Activated naive CD4-positive, alpha-beta T cell treated with anti-CD3 and anti-CD28 coated beads, Interleukin-2, amount 10 ng/mL, durations not matched to agents 7 days and 5 days (primary cell): ENCODE measurements around the gene TTLL12.
"Not testable (repeated sequence)": the region's sequence is repeated elsewhere in the genome, so short reads cannot be mapped to it uniquely, and the experiment has no call there.

Experiments
- CTCF ChIA-PET: fragments of 350-600 bp; sonication (Branson Sonifier 250); formaldehyde crosslinking; loops from one replicate; lab custom pipeline; 2021; ENCODE audit warnings: antibody characterized with exemption; lab: Charles Lee
- DNase-seq: peaks from one replicate; pipeline ENCODE4 v3.0.0-alpha.2; 2020
- H3K27ac Mint-ChIP-seq: one replicate; pipeline ENCODE4 v1.8.0; 2021; ENCODE audit warnings: mild to moderate bottlenecking, moderate library complexity, mixed read lengths
- H3K27me3 Mint-ChIP-seq: one replicate; pipeline ENCODE4 v1.8.0; 2021; ENCODE audit warnings: mild to moderate bottlenecking, mixed read lengths
- H3K36me3 Mint-ChIP-seq: one replicate; pipeline ENCODE4 v1.8.0; 2021; ENCODE audit warnings: mixed read lengths
- H3K4me1 Mint-ChIP-seq: one replicate; pipeline ENCODE4 v1.8.0; 2021; ENCODE audit warnings: mixed read lengths
- H3K4me3 Mint-ChIP-seq: one replicate; pipeline ENCODE4 v1.8.0; 2021; ENCODE audit warnings: mild to moderate bottlenecking, moderate library complexity, mixed read lengths
- H3K9me3 Mint-ChIP-seq: one replicate; pipeline ENCODE4 v1.8.0; 2021; ENCODE audit warnings: mixed read lengths

Gene TTLL12

DNA sequence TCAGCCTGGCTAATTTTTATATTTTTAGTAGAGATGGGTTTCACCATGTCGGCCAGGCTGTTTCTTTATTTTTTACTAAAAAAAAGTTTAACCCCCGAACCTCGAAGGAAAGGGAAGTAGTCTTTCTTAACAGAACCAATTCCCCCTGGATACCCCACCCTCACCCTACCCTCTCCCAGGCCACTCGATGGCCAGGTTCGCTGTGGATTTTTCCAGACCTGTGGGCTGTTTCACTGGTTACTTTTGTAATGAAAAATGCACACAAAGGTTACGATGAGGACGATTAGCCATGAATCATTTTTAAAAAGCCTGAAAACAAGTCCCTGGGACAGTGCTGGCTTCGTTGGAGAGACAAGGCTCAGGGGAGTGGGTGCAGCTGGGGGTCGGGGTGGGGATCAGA is 33.0 kb downstream of the TTLL12 start:
- no peak for DNase-seq
- no peak overlapping the region for H3K4me3 Mint-ChIP-seq
- CTCF ChIA-PET = no interaction called here
- H3K36me3 Mint-ChIP-seq = peaks cover 2% of the 10 kb centered on the region
- H3K27me3 Mint-ChIP-seq = no peaks in the 10 kb centered on the region
- H3K27ac Mint-ChIP-seq = no peak overlapping the region
- peaks cover 25% of the 10 kb centered on the region for H3K4me1 Mint-ChIP-seq
- H3K9me3 Mint-ChIP-seq = no peaks in the 10 kb centered on the region

GRCh38 chr22:43152357-43153071 is 34.4 kb downstream of the TTLL12 start:
- Mint-ChIP-seq H3K9me3 (no peaks in the 10 kb centered on the region), H3K4me1 (peaks cover 37% of the 10 kb centered on the region), H3K27ac (peak overlapping the region; percentile 86), H3K36me3 (peaks cover 2% of the 10 kb centered on the region), H3K4me3 (peak overlapping the region; percentile 88), H3K27me3 (no peaks in the 10 kb centered on the region)
- peak; percentile 77 for DNase-seq
- CTCF ChIA-PET = no interaction called here

GRCh38 chr22:43152003-43152356 is 35.0 kb downstream of the TTLL12 start:
- CTCF ChIA-PET = no interaction called here
- Mint-ChIP-seq H3K4me1 (peaks cover 42% of the 10 kb centered on the region), H3K9me3 (no peaks in the 10 kb centered on the region), H3K27ac (peak overlapping the region; percentile 86), H3K27me3 (no peaks in the 10 kb centered on the region), H3K4me3 (peak overlapping the region; percentile 88), H3K36me3 (peaks cover 2% of the 10 kb centered on the region)
- no peak for DNase-seq

DNA sequence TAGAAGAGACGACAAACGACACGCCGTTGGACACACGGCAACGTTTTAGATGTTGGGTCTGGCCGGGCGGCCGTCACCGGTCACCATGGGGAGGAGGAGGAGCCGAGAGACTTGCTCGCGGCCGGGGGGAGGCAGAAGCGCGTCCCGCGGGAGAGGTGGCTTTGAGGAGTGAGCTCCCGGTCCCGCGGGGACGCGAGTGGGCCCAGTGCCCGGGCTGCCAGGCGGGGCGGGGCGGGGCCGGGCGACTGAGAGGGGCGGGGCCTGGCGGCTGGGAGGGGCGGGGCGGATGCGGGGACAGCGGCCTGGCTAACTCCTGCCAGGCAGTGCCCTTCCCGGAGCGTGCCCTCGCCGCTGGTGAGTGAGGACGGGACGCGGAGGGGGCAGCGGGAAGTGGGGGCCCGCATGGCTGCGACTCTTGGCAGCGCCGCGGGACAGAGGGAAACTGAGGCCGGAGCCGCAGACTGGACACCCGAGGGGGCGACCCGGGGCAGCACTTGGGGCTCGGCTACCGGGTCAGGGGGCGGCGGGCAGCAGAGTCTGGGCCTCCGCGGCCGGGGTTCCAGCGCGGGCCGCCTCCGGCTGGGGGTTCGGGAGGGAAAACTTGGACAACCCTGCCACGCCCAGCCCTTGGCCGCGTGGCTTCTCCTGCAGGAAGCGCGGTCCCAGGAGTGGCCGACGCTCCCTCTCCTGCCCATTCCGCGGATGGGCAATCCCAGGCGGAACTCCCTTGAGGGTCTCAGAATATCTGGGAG is 35.5 kb downstream of the TTLL12 start, which contains the start of gene TSPO:
TSS of gene TSPO (plus strand) at position 309 of the 752 bp plus-strand sequence. CDS start 7,680 bp downstream, outside the sequence.
- Mint-ChIP-seq H3K4me1 (peaks cover 45% of the 10 kb centered on the region), H3K27me3 (no peaks in the 10 kb centered on the region), H3K27ac (peak within 1 kb of the TSS; percentile 90), H3K36me3 (peaks cover 2% of the 10 kb centered on the region), H3K4me3 (peak within 1 kb of the TSS; percentile 88), H3K9me3 (no peaks in the 10 kb centered on the region)
- CTCF ChIA-PET = interaction anchor here (0.9 kb wide), 1 partner anchor 8 kb away, joined by 3 read pairs; no protein-coding TSS in a partner anchor
- DNase-seq = peak; percentile 74

- Mint-ChIP-seq H3K27ac (peak overlapping the region; percentile 90), H3K27me3 (no peaks in the 10 kb centered on the region), H3K36me3 (no peaks in the 10 kb centered on the region), H3K9me3 (no peaks in the 10 kb centered on the region), H3K4me1 (peaks cover 47% of the 10 kb centered on the region), H3K4me3 (peak overlapping the region; percentile 88)
- DNase-seq = no peak
- CTCF ChIA-PET = interaction anchor here (0.9 to 1.1 kb wide), 2 partner anchors 8 to 61 kb away, joined by 3 read pairs; no protein-coding TSS in a partner anchor
Measured at GRCh38 chr22:43150731-43151206, 36.2 kb downstream of the TTLL12 start.

DNA sequence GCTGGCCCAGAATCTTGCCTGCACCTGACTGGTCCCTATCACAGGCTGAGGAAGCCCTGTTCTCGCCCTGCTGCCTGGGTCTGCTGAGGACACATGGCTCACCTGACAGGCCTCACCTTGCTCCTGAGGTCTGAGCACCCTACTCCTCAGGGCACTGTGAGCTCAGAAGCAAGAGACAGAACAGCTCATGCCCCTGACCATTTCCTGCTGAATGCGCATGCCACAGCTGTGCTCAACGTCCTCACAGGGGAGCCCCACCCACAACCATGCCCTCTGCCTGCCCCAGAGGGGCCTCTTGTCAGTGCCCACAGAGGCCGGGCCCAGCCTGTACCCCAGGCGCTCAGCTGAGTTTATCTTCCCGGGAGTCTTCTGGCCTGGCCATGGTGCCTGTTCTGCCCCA is 38.4 kb downstream of the TTLL12 start:
- Mint-ChIP-seq H3K4me1 (peaks cover 50% of the 10 kb centered on the region), H3K9me3 (no peaks in the 10 kb centered on the region), H3K36me3 (no peaks in the 10 kb centered on the region), H3K27me3 (no peaks in the 10 kb centered on the region), H3K27ac (no peak overlapping the region), H3K4me3 (no peak overlapping the region)
- CTCF ChIA-PET = no interaction called here
- DNase-seq = no peak

- Mint-ChIP-seq H3K27me3 (no peaks in the 10 kb centered on the region), H3K4me1 (peaks cover 50% of the 10 kb centered on the region), H3K36me3 (no peaks in the 10 kb centered on the region), H3K27ac (no peak overlapping the region), H3K9me3 (no peaks in the 10 kb centered on the region), H3K4me3 (peak overlapping the region; percentile 52)
- no peak for DNase-seq
- CTCF ChIA-PET = no interaction called here
Measured at GRCh38 chr22:43147821-43148220, 39.1 kb downstream of the TTLL12 start.

GRCh38 chr22:43146332-43146731 is 40.6 kb downstream of the TTLL12 start:
- H3K4me1 Mint-ChIP-seq = peaks cover 56% of the 10 kb centered on the region
- DNase-seq, H3K36me3 Mint-ChIP-seq, H3K27me3 Mint-ChIP-seq, H3K4me3 Mint-ChIP-seq, H3K9me3 Mint-ChIP-seq, H3K27ac Mint-ChIP-seq: not testable (repeated sequence)
- CTCF ChIA-PET = interaction anchor here (0.6 kb wide), 1 partner anchor 41 kb away, joined by 3 read pairs; the partner anchor contains the start of gene TTLL12

GRCh38 chr22:43145371-43145770 is 41.6 kb downstream of the TTLL12 start:
- not testable (repeated sequence) for H3K4me3 Mint-ChIP-seq, H3K27ac Mint-ChIP-seq
- H3K4me1 Mint-ChIP-seq = peaks cover 57% of the 10 kb centered on the region

GRCh38 chr22:43144949-43145348 is 42.0 kb downstream of the TTLL12 start:
- no peak overlapping the region for H3K27ac Mint-ChIP-seq
- H3K9me3 Mint-ChIP-seq = no peaks in the 10 kb centered on the region
- no peak overlapping the region for H3K4me3 Mint-ChIP-seq
- H3K36me3 Mint-ChIP-seq = peaks cover 5% of the 10 kb centered on the region
- peaks cover 55% of the 10 kb centered on the region for H3K4me1 Mint-ChIP-seq
- no peak for DNase-seq
- H3K27me3 Mint-ChIP-seq = no peaks in the 10 kb centered on the region
- CTCF ChIA-PET = no interaction called here

More at GRCh38 chr22:43145371-43145770, 41.6 kb downstream of the TTLL12 start:
- H3K27me3 Mint-ChIP-seq, H3K9me3 Mint-ChIP-seq, CTCF ChIA-PET, H3K36me3 Mint-ChIP-seq, DNase-seq: not testable (repeated sequence)

- CTCF ChIA-PET = interaction anchor here (0.9 kb wide), 1 partner anchor 44 kb away, joined by 4 read pairs; no protein-coding TSS in a partner anchor
- peaks cover 47% of the 10 kb centered on the region for H3K4me1 Mint-ChIP-seq
- peak within 1 kb of the TSS; percentile 86 for H3K4me3 Mint-ChIP-seq
- no peaks in the 10 kb centered on the region for H3K9me3 Mint-ChIP-seq
- H3K36me3 Mint-ChIP-seq = peaks cover 6% of the 10 kb centered on the region
- peak; percentile 85 for DNase-seq
- peak within 1 kb of the TSS; percentile 89 for H3K27ac Mint-ChIP-seq
- H3K27me3 Mint-ChIP-seq = no peaks in the 10 kb centered on the region
Measured at GRCh38 chr22:43142880-43143562, 43.9 kb downstream of the TTLL12 start, which contains the start of gene MCAT. Gene MCAT (minus strand): TSS chr22:43143398. CDS start chr22:43143348, 50 bp downstream.

DNA sequence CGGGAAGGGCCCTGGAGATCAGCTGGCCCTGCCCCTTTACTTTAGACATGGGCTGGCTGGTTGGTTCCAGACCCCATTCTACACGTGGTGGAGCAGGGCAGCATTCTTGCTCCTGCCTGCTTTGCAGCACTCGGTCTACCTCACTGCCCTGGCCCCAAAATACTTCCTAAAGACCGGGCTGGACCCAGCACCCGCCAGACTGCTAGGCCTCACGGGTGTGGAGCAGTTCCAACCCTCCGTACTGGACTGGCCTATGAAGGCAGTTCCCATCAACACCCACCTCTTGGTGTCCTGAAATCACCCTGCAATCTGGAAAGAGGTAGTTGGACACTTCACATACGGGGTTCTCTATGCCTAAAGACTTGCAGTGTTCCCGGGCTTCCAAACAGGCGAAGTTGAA is 50.1 kb downstream of the TTLL12 start:
- Mint-ChIP-seq H3K4me3 (no peak overlapping the region), H3K36me3 (peaks cover 25% of the 10 kb centered on the region), H3K9me3 (no peaks in the 10 kb centered on the region), H3K4me1 (peaks cover 12% of the 10 kb centered on the region), H3K27ac (no peak overlapping the region), H3K27me3 (no peaks in the 10 kb centered on the region)
- CTCF ChIA-PET = interaction anchor here (1.4 kb wide), 1 partner anchor 24 kb away, joined by 4 read pairs; no protein-coding TSS in a partner anchor
- no peak for DNase-seq

GRCh38 chr22:43136255-43136654 is 50.7 kb downstream of the TTLL12 start:
- CTCF ChIA-PET = interaction anchor here (1.4 kb wide), 1 partner anchor 23 kb away, joined by 4 read pairs; no protein-coding TSS in a partner anchor
- Mint-ChIP-seq H3K4me3 (no peak overlapping the region), H3K9me3 (no peaks in the 10 kb centered on the region), H3K36me3 (peaks cover 25% of the 10 kb centered on the region), H3K27me3 (no peaks in the 10 kb centered on the region), H3K4me1 (peaks cover 8% of the 10 kb centered on the region), H3K27ac (peak overlapping the region; percentile 19)
- peak; percentile 59 for DNase-seq

- Mint-ChIP-seq H3K4me1 (peaks cover under 1% of the 10 kb centered on the region), H3K4me3 (no peak overlapping the region), H3K27me3 (no peaks in the 10 kb centered on the region), H3K9me3 (no peaks in the 10 kb centered on the region), H3K36me3 (peaks cover 25% of the 10 kb centered on the region), H3K27ac (no peak overlapping the region)
- CTCF ChIA-PET = interaction anchor here (1.0 to 1.4 kb wide), 3 partner anchors 11 to 24 kb away, joined by 3 to 4 read pairs (median 3); no protein-coding TSS in a partner anchor
- no peak for DNase-seq
Measured at GRCh38 chr22:43135565-43135964, 51.4 kb downstream of the TTLL12 start.
